ENCODE results near the gene TRIP12. TPM values are rescaled to one million over a fixed set of nuclear protein-coding genes. Genes with fewer than 3 reads are reported as not detected.
A peak's percentile ranks its signal among the peaks of the same experiment; 100 is the strongest.
"Not testable (repeated sequence)": the region's sequence is repeated elsewhere in the genome, so short reads cannot be mapped to it uniquely, and the experiment has no call there.

The TRIP12 gene
- total RNA-seq, 1 donor, result 78.6 TPM

- DNase-seq (ENCODE audit: low read depth in 2 of 3, low spot score in 2 of 3), result peak in 1 of 3 donors; percentile 12
Observed at GRCh38 chr2:229835596-229836283, 86.1 kb downstream of the TRIP12 start.

- DNase-seq (ENCODE audit: low read depth in 2 of 3, low spot score in 2 of 3), result not testable (repeated sequence)
Observed at GRCh38 chr2:229834368-229834767, 87.4 kb downstream of the TRIP12 start.

- no peak for DNase-seq (ENCODE audit: low read depth in 2 of 3, low spot score in 2 of 3)
Observed at GRCh38 chr2:229832510-229832898, 89.3 kb downstream of the TRIP12 start.

- no peak for DNase-seq (ENCODE audit: low read depth in 2 of 3, low spot score in 2 of 3)
Observed at GRCh38 chr2:229831805-229832509, 89.9 kb downstream of the TRIP12 start.

- no peak for DNase-seq (ENCODE audit: low read depth in 2 of 3, low spot score in 2 of 3)
Observed at GRCh38 chr2:229825476-229825875, 96.3 kb downstream of the TRIP12 start.

- no peak for DNase-seq (ENCODE audit: low read depth in 2 of 3, low spot score in 2 of 3)
Observed at GRCh38 chr2:229821316-229821715, 100.5 kb downstream of the TRIP12 start.

GRCh38 chr2:229818230-229818629, 103.6 kb downstream of the TRIP12 start:
- no peak for DNase-seq (ENCODE audit: low read depth in 2 of 3, low spot score in 2 of 3)

GRCh38 chr2:229815858-229816257, 106.0 kb downstream of the TRIP12 start:
- no peak for DNase-seq (ENCODE audit: low read depth in 2 of 3, low spot score in 2 of 3)

- DNase-seq (ENCODE audit: low read depth in 2 of 3, low spot score in 2 of 3), result no peak
Observed at GRCh38 chr2:229815342-229815741, 106.5 kb downstream of the TRIP12 start.

GRCh38 chr2:229810786-229811185, 111.0 kb downstream of the TRIP12 start:
- no peak for DNase-seq (ENCODE audit: low read depth in 2 of 3, low spot score in 2 of 3)

GRCh38 chr2:229805559-229805958, 116.2 kb downstream of the TRIP12 start:
- no peak for DNase-seq (ENCODE audit: low read depth in 2 of 3, low spot score in 2 of 3)

- no peak for DNase-seq (ENCODE audit: low read depth in 2 of 3, low spot score in 2 of 3)
Observed at GRCh38 chr2:229802785-229803184, 119.0 kb downstream of the TRIP12 start.

- peak; percentile 57 to 75 (median 63) for DNase-seq (ENCODE audit: low read depth in 2 of 3, low spot score in 2 of 3)
Observed at GRCh38 chr2:229800997-229801754, 120.6 kb downstream of the TRIP12 start.

GRCh38 chr2:229798446-229799155, 123.2 kb downstream of the TRIP12 start:
- DNase-seq (ENCODE audit: low read depth in 2 of 3, low spot score in 2 of 3), result no peak

GRCh38 chr2:229795058-229795457, 126.8 kb downstream of the TRIP12 start:
- DNase-seq (ENCODE audit: low read depth in 2 of 3, low spot score in 2 of 3), result no peak

GRCh38 chr2:229794636-229795035, 127.2 kb downstream of the TRIP12 start:
- no peak for DNase-seq (ENCODE audit: low read depth in 2 of 3, low spot score in 2 of 3)

GRCh38 chr2:229786289-229786688, 135.5 kb downstream of the TRIP12 start:
- DNase-seq (ENCODE audit: low read depth in 2 of 3, low spot score in 2 of 3), result not testable (repeated sequence)

- no peak for DNase-seq (ENCODE audit: low read depth in 2 of 3, low spot score in 2 of 3)
Observed at GRCh38 chr2:229784791-229785190, 137.0 kb downstream of the TRIP12 start.

GRCh38 chr2:229783108-229783721, 138.6 kb downstream of the TRIP12 start:
- DNase-seq (ENCODE audit: low read depth in 2 of 3, low spot score in 2 of 3), result no peak

Data from hematopoietic multipotent progenitor cell (in vitro differentiated cells).